ENCODE data around the gene ARMC9. TPM values are rescaled to one million over a fixed set of nuclear protein-coding genes. Genes with fewer than 3 reads are reported as not detected.

ARMC9 gene
- total RNA-seq, 1 experiment from 2014 or later = 16.4 TPM

DNA sequence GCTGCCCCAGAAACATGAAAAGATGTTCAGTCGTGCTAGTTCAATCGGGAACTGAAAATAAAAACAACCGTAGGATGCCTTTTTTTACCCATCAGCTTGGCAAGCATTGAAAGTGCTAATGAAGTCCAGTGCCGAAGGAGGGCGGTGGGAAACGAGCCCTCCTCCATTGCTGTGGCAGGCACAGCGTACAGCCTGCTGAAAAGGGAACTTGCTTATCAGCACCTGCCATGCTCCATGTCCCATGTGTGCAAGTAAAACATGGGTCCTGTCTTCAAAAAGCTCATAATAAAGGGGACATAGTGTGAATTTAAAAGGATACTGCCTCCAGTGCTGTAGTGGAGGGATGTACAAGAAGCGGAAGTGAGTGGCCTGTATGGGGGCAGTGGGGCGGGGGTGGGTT lies 82.4 kb downstream of the ARMC9 start (continued):
- TF ChIP-seq, protein P1, sequence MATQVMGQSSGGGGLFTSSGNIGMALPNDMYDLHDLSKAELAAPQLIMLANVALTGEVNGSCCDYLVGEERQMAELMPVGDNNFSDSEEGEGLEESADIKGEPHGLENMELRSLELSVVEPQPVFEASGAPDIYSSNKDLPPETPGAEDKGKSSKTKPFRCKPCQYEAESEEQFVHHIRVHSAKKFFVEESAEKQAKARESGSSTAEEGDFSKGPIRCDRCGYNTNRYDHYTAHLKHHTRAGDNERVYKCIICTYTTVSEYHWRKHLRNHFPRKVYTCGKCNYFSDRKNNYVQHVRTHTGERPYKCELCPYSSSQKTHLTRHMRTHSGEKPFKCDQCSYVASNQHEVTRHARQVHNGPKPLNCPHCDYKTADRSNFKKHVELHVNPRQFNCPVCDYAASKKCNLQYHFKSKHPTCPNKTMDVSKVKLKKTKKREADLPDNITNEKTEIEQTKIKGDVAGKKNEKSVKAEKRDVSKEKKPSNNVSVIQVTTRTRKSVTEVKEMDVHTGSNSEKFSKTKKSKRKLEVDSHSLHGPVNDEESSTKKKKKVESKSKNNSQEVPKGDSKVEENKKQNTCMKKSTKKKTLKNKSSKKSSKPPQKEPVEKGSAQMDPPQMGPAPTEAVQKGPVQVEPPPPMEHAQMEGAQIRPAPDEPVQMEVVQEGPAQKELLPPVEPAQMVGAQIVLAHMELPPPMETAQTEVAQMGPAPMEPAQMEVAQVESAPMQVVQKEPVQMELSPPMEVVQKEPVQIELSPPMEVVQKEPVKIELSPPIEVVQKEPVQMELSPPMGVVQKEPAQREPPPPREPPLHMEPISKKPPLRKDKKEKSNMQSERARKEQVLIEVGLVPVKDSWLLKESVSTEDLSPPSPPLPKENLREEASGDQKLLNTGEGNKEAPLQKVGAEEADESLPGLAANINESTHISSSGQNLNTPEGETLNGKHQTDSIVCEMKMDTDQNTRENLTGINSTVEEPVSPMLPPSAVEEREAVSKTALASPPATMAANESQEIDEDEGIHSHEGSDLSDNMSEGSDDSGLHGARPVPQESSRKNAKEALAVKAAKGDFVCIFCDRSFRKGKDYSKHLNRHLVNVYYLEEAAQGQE (IDR thresholded peaks at IDR 0.05; ENCODE audit: low read depth) = no peak
- TF ChIP-seq SRF (IDR thresholded peaks at IDR 0.05; ENCODE audit: low read depth) (no peak), RAD21 (IDR thresholded peaks at IDR 0.05; ENCODE audit: low read depth) (no peak), YY1 (IDR thresholded peaks at IDR 0.05; ENCODE audit: extremely low read depth, insufficient replicate concordance, low read depth, low read length) (no peak), JUND (IDR thresholded peaks at IDR 0.05) (no peak), CEBPB (IDR thresholded peaks at IDR 0.05; ENCODE audit: low read depth) (no peak), ZFX (IDR thresholded peaks at IDR 0.05) (no peak)

DNA sequence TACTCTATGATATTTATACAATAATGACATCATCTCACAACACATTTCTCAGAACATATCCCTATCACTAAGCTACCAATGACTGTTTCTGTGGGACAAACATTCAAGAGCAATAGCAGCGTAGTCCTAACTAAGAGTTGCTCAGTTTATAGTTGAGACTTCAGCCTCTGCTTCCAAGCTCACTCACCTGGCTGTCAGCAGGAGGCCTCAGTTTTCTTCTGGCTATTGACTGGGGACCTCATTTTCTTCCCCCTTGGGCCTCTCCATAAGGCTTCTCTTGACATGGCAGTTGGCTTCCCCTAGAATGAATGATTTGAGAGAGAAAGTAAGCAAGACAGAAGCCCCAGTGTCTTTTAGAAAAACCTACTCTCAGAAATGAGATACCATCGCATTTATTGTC lies 85.9 kb downstream of the ARMC9 start:
- Histone ChIP-seq H4K20me1 (ENCODE audit: insufficient read depth) (no peaks in the 10 kb centered on the region), H3K4me2 (ENCODE audit: low read length) (no peak overlapping the region), H3K79me2 (ENCODE audit: insufficient read depth, low read length) (no peaks in the 10 kb centered on the region), H3K9me2 (ENCODE audit: insufficient read depth) (no peaks in the 10 kb centered on the region), H2AFZ (ENCODE audit: low read depth, low read length, poor library complexity, severe bottlenecking) (no peak overlapping the region), H3K27ac (ENCODE audit: low read depth, low read length) (no peak overlapping the region), H3K27me3 (ENCODE audit: insufficient read depth, low read length) (no peaks in the 10 kb centered on the region), H3K4me3 (replicated peaks in 1 of 2; ENCODE audit: low read depth in 1 of 2, low read length in 2 of 2) (no peak overlapping the region), H3K36me3 (ENCODE audit: control insufficient read depth in 1 of 2, insufficient read depth in 2 of 2, low read length in 2 of 2) (no peaks in the 10 kb centered on the region; a peak in 1 of 4 replicates), H3K9me3 (ENCODE audit: control insufficient read depth in 1 of 2, insufficient read depth in 1 of 2, low read depth in 1 of 2, low read length in 2 of 2) (no peaks in the 10 kb centered on the region), H3K9ac (ENCODE audit: low read length) (no peak overlapping the region), H3K4me1 (ENCODE audit: control insufficient read depth in 1 of 2, insufficient read depth in 2 of 2, low read length in 2 of 2) (no peaks in the 10 kb centered on the region)
- POLR2A ChIA-PET = no interaction called here
- DNase-seq (ENCODE audit: low read depth, low spot score) (no peak), ATAC-seq (no peak)
- CTCF ChIA-PET = no interaction called here
- BruUV-seq (replicated peaks) = no TSS peak
- TF ChIP-seq EZH2phosphoT487 (IDR thresholded peaks at IDR 0.05; ENCODE audit: borderline replicate concordance) = no peak
- intact Hi-C loops (cut with micrococcal nuclease) = no loop called here
- RAD21 ChIA-PET (ENCODE audit: low non-redundant PET in 1 of 2, low total read pairs in 2 of 2, uncharacterized antibody in 2 of 2, unreplicated experiment in 2 of 2) = no interaction called here
